NCI-H2029 treated with DMSO at 0.1 percent for 48 hours (cell line): ENCODE measurements around the gene ZNF862.

Experiments used
- DNase-seq: peaks from one replicate; lab custom pipeline; 2025; lab: John Stamatoyannopoulos, UW

Gene ZNF862

DNA sequence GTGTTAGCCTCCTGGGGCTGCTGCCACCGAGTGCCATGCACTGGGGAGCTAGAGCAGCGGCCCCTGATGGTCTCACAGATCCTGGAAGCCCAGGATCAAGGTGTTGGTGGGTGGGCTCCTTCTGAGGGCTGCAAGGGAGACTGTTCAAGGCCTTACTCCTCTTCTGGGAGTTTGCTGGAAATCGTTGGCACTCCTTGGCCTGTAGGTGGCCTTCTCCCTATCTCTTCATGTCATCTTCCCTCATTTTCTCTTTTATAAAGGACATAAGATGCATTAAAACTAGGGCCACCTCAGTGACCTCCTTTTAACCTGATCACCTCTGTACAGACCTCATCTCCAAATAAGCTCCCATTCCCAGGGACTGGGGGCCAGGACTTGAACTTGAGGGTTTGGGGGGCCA lies 27.0 kb upstream of the ZNF862 start:
- DNase-seq: no peak

DNA sequence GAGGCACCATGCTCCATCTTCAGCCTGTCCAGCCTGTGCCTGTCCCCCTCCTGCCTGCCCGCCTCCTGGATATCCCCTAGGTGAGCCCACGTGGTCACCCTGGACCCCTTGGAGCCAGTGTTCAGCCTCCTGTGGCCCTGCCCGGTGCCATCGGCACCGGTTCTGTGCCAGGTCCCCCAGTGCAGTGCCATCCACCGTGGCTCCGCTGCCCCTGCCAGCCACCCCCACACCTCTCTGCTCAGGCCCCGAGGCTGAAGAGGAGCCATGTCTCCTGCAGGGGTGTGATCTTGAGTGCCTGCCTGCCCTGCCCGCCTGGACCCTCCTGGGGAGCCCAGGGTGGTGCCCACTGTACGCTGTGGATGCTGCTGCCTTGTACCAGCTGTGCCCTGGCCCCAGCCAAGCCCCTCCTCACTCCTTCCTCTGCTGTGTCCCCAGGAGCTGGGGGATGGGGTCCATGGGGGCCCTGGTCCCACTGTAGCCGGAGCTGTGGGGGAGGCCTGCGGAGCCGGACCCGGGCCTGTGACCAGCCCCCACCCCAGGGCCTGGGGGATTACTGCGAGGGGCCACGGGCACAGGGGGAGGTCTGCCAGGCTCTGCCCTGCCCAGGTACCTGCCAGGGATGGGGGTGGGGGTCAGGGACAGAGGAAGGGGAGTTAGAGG lies 26.2 kb upstream of the ZNF862 start:
- no peak for DNase-seq

DNA sequence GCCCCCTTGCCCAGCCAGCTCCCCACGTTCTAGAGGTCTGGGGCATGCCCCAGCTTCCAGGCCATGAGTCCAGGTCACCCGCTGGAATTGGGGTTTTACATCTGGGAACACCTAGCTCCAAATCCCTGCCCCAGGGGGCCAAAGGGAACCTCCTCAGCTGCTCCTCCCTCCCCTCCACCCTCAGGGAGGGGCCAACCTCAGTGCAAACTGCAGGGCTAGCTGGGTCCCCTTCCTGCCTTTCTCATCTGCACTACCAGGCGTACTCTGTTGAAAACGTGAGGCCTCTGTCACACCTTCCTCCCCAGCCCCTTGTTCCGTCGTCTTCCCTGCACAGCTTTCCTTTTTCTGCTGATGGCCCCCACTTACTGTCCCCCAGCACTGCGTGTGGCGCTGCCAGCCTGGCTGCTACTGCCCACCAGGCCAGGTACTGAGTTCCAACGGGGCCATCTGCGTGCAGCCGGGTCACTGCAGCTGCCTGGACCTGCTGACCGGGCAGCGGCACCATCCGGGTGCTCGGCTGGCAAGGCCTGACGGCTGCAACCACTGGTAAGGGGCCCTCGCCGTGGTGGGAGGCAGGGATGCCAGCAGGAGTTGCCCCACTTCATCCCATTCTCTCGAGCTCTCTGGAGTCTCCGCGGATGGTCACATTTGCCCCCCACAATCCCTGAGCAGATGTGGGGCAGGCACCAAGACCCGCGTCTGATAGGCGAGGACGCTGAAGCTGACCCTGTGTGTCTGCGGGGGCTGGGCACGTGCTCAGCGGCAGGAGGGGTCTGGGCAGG lies 24.7 kb upstream of the ZNF862 start:
- no peak for DNase-seq

DNA sequence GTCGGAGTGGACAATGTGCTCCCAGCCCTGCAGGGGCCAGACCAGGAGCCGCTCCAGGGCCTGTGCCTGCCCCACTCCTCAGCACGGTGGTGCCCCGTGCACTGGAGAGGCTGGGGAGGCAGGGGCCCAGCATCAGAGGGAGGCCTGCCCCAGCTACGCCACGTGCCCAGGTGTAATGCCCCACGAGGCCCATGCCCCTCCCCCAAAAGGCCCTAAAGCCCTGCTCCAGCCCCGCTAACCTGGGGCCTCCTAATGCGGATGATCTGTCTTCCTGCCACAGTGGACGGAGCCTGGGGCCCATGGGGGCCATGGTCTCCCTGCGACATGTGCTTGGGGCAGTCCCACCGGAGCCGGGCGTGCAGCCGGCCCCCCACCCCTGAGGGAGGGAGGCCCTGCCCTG lies 23.7 kb upstream of the ZNF862 start:
- DNase-seq: no peak

DNA sequence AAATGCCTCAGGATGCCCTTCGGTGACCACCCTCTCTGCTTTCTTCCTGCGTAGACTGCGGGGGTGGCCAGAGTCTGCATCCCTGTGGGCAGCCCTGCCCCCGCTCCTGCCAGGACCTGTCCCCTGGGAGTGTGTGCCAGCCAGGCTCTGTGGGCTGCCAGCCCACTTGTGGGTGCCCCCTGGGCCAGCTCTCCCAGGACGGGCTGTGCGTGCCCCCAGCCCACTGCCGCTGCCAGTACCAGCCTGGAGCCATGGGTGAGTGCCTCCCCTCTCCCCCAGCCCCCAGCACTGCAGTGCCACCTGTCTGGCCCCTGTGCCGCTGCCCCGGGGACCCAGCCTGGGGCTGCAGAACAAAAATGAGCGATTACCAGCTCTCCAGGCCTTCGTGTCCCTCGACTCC lies 23.1 kb upstream of the ZNF862 start:
- no peak for DNase-seq

DNA sequence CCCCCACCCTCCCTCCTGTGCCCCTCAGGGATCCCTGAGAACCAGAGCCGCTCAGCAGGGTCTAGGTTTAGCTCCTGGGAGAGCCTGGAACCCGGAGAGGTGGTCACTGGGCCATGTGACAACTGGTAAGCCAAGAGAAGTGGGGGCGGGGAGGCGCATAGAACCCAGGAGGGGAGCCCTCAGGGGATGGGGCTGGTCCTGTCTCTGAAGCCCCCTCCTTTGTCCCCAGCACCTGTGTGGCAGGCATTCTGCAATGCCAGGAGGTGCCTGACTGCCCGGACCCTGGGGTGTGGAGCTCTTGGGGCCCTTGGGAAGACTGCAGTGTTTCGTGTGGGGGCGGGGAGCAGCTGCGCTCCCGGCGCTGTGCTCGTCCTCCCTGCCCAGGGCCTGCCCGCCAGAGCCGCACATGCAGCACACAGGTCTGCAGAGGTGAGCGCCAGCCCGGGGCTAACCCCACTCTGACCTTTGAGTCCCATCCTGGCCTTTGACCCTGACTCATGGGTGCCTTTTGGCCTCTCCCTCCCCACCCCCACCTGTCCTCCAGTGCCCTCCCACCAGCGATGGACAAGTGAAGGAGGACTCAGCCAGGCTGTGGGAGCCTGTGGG lies 22.4 kb upstream of the ZNF862 start:
- DNase-seq: no peak

DNA sequence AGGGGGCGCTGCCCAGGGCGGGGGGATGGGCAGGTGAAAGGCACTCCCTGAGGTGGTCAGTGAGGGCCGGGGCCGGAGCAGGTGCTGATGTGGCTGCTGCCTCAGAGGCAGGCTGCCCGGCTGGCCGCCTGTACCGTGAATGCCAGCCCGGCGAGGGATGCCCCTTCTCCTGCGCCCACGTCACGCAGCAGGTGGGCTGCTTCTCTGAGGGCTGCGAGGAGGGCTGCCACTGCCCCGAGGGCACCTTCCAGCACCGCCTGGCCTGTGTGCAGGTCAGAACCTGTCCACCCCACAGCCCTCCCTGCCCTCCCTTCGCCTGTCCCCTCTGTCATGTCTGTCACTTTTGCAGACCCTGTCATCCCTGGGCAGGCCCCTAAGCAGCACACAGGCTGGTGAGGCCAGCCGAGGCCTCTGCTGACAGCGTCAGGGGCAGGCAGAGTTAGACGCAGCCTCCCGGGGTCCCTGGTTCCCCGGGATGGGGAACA lies 21.9 kb upstream of the ZNF862 start:
- DNase-seq: no peak

DNA sequence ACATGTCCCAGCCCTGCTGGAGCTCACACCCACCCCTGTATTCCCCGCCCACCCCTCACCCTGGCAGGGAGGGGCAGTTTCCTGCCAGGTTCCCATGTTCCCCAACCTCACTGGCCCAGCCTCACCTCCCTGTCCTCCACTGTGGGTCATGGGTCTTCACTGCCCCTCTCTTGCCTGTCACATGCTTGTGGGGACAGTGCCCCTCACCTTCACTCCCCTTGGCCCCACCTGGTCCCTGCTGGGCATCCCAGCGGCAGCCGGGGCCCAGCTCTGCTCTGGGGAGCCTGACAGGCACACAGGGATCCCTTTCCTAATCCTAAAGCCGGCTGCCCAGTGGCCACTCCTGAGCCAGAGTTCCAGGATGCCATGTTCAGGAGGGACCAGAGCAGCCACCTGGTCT lies 21.4 kb upstream of the ZNF862 start:
- DNase-seq: no peak

DNA sequence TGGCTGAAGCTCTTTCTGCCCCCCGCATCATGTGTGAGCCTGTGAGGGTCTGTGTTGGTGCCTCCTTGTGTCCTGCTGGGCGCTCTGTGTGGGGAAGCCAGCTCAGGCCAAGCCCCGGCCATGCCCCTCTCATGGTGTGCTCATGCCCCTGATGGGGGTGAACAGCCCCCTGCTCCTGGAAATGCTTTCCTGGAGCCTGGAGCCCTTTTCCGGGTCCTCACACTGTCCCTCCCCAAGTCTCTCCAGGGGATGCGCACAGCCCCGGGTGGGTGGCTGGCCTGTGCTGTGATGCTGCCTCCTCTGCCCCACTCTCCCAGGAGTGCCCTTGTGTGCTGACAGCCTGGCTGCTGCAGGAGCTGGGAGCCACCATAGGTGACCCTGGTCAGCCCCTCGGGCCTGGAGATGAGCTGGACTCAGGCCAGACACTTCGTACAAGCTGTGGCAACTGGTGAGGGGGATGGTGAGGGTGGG lies 20.8 kb upstream of the ZNF862 start:
- no peak for DNase-seq

DNA sequence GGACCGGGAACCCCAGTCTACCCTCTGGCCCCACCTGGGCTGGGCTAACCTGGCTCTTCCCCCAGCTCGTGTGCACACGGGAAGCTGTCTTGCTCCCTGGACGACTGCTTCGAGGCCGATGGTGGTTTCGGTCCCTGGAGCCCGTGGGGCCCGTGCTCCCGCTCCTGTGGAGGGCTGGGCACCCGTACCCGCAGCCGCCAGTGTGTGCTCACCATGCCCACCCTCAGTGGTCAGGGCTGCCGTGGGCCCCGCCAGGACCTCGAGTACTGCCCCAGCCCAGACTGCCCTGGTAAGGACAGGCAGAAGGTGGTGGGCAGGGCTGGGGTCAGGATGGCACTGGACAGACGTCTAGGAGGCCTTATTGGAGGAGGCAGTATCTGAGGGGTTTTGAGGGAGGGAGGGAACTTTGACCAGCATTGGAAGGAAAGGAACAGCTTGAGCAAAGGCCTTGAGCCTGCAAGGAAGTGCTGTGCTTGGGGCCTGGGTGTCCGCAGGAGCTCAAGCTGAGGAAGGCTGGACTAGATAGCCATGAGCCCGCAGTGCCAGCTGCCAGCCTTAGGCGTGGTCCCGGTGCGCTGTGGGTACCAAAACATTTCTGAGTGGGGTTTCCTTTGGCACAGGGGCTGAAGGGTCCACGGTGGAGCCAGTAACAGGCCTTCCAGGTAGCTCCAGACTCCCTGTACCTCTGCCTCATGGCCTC lies 20.2 kb upstream of the ZNF862 start:
- DNase-seq: no peak

DNA sequence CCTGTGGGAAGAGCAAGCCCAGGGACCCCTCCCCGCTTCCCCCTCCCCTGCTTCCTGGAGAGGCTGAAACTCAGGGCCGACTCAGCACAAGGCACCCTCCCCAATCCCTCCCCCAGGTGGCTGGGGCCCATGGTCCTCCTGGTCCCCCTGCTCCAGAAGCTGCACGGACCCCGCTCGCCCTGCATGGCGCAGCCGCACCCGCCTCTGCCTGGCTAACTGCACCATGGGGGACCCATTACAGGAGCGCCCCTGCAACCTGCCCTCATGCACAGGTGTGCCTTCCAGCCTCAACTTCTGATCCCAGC lies 19.7 kb upstream of the ZNF862 start:
- DNase-seq: no peak

DNA sequence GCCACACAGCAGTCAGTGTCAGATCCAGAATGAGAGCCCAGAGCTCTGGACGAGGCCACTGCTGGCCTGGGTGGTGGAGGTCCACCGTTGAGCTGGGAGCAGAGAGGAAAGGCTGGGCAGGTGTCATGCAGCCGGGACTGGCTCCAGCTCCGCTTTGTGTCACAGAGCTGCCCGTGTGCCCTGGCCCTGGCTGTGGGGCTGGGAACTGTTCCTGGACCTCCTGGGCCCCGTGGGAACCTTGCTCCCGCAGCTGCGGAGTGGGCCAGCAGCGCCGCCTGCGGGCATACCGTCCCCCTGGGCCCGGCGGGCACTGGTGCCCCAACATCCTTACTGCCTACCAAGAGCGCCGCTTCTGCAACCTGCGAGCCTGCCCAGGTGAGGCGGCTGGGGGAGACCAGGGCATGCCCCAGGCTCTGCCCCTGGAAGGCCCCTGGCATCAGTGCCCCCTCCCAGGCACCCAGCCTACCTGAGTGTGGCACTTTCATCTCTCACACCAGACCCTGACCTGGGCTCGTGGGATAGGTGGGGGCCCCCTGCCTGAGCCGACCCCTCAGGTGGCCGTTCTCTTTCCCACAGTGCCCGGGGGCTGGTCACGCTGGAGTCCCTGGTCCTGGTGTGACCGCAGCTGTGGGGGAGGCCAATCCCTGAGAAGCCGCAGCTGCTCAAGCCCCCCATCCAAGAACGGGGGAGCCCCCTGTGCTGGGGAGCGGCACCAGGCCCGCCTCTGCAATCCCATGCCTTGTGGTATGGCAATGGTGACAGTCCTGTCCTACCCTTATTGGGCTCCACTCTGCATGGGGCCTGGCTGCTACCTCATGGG lies 18.8 kb upstream of the ZNF862 start:
- DNase-seq: no peak

DNA sequence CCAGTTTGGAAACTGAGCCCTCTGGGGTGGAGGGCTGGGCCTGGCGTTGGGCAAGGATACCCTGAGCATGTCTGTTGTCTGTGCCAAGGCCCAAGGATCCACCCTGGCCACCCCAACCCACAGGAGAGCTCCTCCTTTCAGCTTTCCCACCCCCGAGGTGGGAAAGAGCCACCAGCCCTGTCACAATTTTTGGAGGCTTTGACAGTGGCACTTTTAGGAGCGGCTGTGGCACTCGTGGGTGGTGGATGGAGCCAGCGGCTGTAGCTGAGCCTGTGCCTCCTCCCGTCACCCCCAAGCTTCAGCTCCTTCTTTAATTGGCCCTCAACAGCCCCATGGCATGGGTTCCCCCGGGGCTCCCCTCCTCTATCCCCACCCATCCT lies 18.2 kb upstream of the ZNF862 start:
- DNase-seq: no peak

DNA sequence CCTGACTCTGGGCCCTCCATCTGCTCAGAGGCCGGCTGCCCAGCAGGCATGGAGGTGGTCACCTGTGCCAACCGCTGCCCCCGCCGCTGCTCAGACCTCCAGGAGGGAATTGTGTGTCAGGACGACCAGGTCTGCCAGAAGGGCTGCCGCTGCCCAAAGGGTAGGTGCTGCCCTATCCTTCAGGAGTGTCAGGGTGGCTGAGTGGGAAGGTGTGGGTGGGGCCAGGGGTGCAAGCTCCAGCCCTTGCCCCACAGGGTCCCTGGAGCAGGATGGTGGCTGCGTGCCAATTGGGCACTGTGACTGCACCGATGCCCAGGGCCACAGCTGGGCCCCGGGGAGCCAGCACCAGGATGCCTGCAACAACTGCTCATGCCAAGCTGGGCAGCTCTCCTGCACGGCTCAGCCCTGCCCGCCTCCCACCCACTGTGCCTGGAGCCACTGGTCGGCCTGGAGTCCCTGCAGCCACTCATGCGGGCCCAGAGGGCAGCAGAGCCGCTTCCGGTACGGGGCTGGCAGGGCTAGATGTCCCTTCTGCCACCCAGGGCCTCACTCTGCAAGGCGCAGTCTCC lies 17.5 kb upstream of the ZNF862 start:
- no peak for DNase-seq

DNA sequence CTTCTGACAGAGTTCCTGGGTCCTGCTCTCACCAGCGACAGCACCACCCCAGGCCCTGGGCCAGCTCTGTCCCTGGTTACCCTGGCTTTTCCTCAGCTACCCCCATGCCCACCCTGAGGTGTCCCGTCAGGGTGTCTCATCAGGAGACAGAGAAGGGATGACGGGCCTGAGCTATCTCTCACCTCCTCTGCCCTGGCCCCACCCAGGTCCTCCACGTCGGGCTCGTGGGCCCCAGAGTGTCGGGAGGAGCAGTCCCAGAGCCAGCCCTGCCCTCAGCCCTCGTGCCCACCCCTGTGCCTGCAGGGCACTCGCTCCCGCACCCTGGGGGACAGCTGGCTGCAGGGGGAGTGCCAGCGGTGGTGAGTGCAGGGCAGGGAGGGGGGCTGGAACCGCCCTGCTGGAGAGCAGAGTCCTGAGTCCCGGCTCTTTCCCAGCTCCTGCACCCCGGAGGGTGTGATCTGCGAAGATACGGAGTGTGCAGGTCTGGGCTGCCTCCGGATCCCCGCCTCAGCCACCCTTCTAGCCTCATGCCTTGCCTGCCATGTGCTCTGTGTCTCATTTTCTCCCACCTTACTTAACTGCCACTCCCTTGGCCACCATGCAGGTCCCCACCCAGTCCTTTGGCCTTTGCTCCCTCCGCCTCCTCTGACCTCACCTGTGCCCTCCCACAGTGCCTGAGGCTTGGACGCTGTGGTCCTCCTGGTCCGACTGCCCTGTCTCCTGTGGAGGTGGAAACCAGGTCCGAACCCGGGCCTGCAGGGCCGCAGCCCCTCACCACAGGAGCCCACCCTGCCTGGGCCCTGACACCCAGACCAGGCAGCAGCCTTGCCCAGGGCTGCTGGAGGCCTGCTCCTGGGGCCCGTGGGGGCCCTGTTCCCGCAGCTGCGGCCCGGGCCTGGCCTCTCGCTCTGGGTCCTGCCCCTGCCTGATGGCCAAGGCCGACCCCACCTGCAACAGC lies 16.7 kb upstream of the ZNF862 start:
- DNase-seq: no peak

DNA sequence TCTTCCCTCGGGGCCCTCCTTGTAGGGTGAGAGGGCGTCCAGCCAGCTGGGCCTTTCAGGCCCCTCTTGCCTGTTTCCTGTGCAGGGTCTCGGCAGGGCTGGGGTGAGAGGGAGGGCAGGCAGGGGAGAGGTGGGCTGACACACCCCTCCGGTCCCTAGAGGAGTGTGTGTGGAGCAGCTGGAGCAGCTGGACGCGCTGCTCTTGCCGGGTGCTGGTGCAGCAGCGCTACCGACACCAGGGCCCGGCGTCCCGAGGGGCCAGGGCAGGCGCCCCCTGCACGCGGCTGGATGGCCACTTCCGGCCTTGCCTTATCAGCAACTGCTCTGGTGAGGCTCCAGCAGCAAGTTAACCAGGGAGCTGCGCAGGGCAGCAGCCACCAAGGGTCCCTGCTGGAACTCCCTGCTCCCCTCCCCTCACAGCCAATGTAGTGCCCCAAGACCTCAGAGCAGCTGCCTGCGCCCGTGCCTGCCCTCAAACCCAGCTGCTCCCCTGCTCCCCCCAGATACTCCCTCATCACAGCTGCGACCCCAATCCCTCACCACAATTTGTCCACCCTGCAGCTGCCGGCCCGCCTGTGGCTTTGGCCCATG lies 15.7 kb upstream of the ZNF862 start:
- DNase-seq: no peak

DNA sequence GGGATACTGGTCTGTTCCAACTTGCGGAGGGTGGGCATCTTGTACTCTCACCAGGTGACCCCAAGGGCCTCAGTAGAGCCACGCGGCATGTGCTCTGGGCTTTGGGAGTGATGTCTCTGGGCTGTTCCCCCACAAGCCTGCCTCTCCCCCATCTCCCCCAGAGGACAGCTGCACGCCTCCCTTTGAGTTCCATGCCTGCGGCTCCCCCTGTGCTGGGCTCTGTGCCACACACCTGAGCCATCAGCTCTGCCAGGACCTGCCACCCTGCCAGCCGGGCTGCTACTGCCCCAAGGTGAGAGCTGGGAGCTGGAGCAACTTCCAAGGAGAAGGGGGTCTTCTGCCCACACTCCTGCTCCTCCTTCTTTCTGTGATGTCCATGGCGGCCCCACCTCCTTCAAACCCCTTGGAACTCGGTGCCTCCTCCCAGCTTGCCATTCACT lies 15.0 kb upstream of the ZNF862 start:
- no peak for DNase-seq

DNA sequence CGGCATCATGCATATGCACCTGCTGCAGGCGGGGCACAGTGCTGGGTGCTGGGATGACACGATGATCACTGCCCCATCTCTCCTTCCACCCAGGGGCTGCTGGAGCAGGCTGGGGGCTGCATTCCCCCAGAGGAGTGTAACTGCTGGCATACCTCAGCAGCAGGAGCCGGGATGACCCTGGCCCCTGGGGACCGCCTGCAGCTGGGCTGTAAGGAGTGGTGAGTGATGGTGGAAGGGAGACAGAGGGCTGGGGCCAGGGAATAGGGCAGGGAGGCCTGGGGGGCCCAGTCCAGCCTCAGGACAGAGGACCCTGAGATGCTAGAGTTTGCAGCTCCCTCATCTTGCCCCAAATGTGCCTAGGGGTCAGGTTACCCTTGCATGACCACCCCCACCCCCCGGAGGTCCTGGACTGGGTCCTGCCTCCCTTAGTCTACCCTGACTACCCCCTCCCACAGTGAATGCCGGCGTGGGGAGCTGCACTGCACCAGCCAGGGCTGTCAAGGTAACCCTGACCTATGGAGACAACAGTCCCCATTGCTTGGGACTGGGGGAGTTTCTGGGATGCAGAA lies 14.5 kb upstream of the ZNF862 start:
- no peak for DNase-seq

DNA sequence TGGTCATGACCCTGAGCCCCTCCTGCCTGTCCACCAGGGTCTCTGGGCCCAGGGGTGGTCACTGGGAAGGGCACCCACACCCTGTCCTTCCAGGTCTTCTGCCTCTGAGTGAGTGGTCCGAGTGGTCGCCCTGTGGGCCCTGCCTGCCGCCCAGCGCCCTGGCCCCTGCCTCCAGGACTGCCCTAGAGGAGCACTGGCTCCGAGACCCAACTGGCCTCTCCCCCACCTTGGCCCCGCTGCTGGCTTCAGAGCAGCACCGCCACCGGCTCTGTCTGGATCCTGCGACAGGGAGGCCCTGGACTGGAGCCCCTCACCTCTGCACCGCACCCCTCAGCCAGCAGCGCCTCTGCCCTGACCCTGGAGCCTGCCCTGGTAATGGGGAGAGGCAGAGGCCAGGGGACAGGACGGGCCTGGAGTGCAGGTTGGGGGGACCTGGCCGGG lies 13.9 kb upstream of the ZNF862 start:
- DNase-seq: no peak
